Ascending aorta (tissue), 2 donors: ENCODE data around the gene MSI2. TPM values are rescaled to one million over a fixed set of nuclear protein-coding genes. Genes with fewer than 3 reads are reported as not detected.

Experiments used
- DNase-seq, 2 donors: peaks; one replicate each; pipeline ENCODE4 v3.0.0-alpha.2; 2019; ENCODE audit warnings: low spot score in 2 of 2
- H3K27ac ChIP-seq, 2 donors: fragments of 200-600 bp; sonication (generic); one replicate each; pipeline ENCODE4 v1.5.1; 2016 to 2017; ENCODE audit warnings: mild to moderate bottlenecking in 1 of 2
- H3K27me3 ChIP-seq: fragments of 200-600 bp; sonication (generic); one replicate; pipeline ENCODE4 v1.5.1; 2017
- H3K36me3 ChIP-seq, 2 donors: fragments of 200-600 bp; sonication (generic); one replicate each; pipeline ENCODE4 v1.5.1; 2016
- H3K4me1 ChIP-seq, 2 donors: fragments of 200-600 bp; sonication (generic); one replicate each; pipeline ENCODE4 v1.5.1; 2016 to 2017; ENCODE audit warnings: mild to moderate bottlenecking in 1 of 2
- H3K4me3 ChIP-seq, 2 donors: fragments of 200-600 bp; sonication (generic); one replicate each; pipeline ENCODE4 v1.5.1; 2016 to 2017; ENCODE audit warnings: mild to moderate bottlenecking in 1 of 2
- H3K9me3 ChIP-seq, 2 donors: fragments of 200-600 bp; sonication (generic); one replicate each; pipeline ENCODE4 v1.5.1; 2016
- intact Hi-C: fragments of 100-400 bp; cut with DNase I; formaldehyde crosslinking; loops from one replicate; pipeline ENCODE4 v1.15.1; 2023
- total RNA-seq: library from RNA; depleted of rRNA; stranded (reverse); fragments of >200 nt; gene quantifications from one replicate; pipeline ENCODE4 v1.1.0, GENCODE V29; 2016
- TF ChIP-seq, protein P1 (sequence below), 3 experiments: fragments of 200-600 bp in 2 of 3; fragments of 450-650 bp in 1 of 3; sonication (generic) in 2 of 3; IDR thresholded peaks; one replicate each; pipeline ENCODE4 v1.5.1; 2016 to 2019; ENCODE audit warnings: antibody characterized with exemption in 3 of 3, mild to moderate bottlenecking in 1 of 3, moderate library complexity in 1 of 3

MSI2 gene
- total RNA-seq, 1 donor from 2014 or later, result 11.7 TPM

GRCh38 chr17:57466017-57466471 lies 209.7 kb downstream of the MSI2 start:
- TF ChIP-seq, protein P1, sequence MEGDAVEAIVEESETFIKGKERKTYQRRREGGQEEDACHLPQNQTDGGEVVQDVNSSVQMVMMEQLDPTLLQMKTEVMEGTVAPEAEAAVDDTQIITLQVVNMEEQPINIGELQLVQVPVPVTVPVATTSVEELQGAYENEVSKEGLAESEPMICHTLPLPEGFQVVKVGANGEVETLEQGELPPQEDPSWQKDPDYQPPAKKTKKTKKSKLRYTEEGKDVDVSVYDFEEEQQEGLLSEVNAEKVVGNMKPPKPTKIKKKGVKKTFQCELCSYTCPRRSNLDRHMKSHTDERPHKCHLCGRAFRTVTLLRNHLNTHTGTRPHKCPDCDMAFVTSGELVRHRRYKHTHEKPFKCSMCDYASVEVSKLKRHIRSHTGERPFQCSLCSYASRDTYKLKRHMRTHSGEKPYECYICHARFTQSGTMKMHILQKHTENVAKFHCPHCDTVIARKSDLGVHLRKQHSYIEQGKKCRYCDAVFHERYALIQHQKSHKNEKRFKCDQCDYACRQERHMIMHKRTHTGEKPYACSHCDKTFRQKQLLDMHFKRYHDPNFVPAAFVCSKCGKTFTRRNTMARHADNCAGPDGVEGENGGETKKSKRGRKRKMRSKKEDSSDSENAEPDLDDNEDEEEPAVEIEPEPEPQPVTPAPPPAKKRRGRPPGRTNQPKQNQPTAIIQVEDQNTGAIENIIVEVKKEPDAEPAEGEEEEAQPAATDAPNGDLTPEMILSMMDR (IDR thresholded peaks at IDR 0.05), result no peak
- intact Hi-C loops, result no loop called here
- Histone ChIP-seq H3K4me1 (peaks cover 0 to 11% of the 10 kb centered on the region in 2 donors), H3K27me3 (no peaks in the 10 kb centered on the region), H3K4me3 (no peak overlapping the region), H3K9me3 (no peaks in the 10 kb centered on the region), H3K36me3 (no peaks in the 10 kb centered on the region), H3K27ac (no peak overlapping the region)
- no peak for DNase-seq

DNA sequence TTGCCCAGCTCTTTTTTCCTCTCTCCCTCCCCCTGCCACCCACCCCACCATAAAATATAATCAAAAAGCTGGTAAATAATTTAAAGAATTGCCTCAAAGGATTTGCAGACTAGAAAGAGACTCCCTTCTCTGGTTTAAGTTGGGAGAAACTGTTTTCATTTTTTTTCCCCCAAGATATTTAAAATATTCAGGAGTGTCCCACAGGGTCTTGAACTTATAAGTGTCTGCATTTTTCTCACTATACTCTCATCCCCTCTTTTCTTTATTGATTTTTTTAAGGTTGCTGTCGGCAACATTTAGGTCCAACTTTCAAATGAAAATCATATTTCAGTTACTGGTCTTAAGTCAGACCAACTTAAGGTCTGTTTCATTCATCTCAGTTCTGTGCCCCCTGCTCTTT lies 210.2 kb downstream of the MSI2 start:
- no peak overlapping the region for H3K27ac ChIP-seq
- intact Hi-C loops, result no loop called here
- no peaks in the 10 kb centered on the region for H3K36me3 ChIP-seq
- peaks cover 0 to 11% of the 10 kb centered on the region in 2 donors for H3K4me1 ChIP-seq
- no peak overlapping the region for H3K4me3 ChIP-seq
- TF ChIP-seq, protein P1 (IDR thresholded peaks at IDR 0.05), result no peak
- no peaks in the 10 kb centered on the region for H3K27me3 ChIP-seq
- no peak for DNase-seq
- H3K9me3 ChIP-seq, result no peaks in the 10 kb centered on the region

- intact Hi-C loops, result no loop called here
- Histone ChIP-seq H3K27me3 (no peaks in the 10 kb centered on the region), H3K4me1 (peaks cover 0 to 11% of the 10 kb centered on the region in 2 donors), H3K4me3 (no peak overlapping the region), H3K9me3 (no peaks in the 10 kb centered on the region), H3K27ac (no peak overlapping the region), H3K36me3 (no peaks in the 10 kb centered on the region)
- no peak for DNase-seq
- TF ChIP-seq, protein P1 (IDR thresholded peaks at IDR 0.05), result no peak
These were observed 210.9 kb downstream of the MSI2 start for GRCh38 chr17:57467226-57467625.

DNA sequence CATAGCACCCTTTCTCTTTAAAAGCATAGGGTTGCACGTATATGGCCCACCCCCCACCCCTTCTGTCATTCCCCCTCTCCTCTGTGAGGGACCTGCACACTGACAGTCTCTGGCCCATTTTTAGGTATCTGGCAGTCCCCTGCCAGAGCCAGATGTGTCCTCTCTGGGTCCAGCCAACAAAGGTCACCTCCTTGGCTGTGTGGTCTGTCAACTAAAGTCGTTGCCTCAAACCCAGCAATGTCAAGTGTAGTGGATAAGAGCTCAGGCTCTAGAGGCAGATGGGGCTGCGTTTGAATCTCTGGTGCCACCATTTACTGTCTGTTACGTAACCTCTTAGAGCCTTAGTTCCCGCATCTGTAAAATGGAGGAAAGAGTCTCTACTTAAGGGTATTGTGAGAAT lies 211.5 kb downstream of the MSI2 start:
- TF ChIP-seq, protein P1 (IDR thresholded peaks at IDR 0.05), result no peak
- Histone ChIP-seq H3K9me3 (no peaks in the 10 kb centered on the region), H3K27ac (no peak overlapping the region), H3K4me3 (no peak overlapping the region), H3K27me3 (no peaks in the 10 kb centered on the region), H3K36me3 (no peaks in the 10 kb centered on the region), H3K4me1 (peaks cover 0 to 11% of the 10 kb centered on the region in 2 donors)
- DNase-seq, result no peak
- intact Hi-C loops, result no loop called here

- no peak overlapping the region for H3K4me3 ChIP-seq
- no peak overlapping the region for H3K27ac ChIP-seq
- TF ChIP-seq, protein P1 (IDR thresholded peaks at IDR 0.05), result no peak
- H3K9me3 ChIP-seq, result no peaks in the 10 kb centered on the region
- DNase-seq, result no peak
- intact Hi-C loops, result no loop called here
- H3K36me3 ChIP-seq, result no peaks in the 10 kb centered on the region
- peaks cover 0 to 22% of the 10 kb centered on the region in 2 donors for H3K4me1 ChIP-seq
- no peaks in the 10 kb centered on the region for H3K27me3 ChIP-seq
These were observed 212.8 kb downstream of the MSI2 start for GRCh38 chr17:57468932-57469775.
